ENCODE data around the gene TNXB.
"Not testable (repeated sequence)": the region's sequence is repeated elsewhere in the genome, so short reads cannot be mapped to it uniquely, and the experiment has no call there.

Gene TNXB

GRCh38 chr6:32003301-32003700 lies 105.8 kb downstream of the TNXB start:
- not testable (repeated sequence) for DNase-seq (ENCODE audit: low spot score)

DNA sequence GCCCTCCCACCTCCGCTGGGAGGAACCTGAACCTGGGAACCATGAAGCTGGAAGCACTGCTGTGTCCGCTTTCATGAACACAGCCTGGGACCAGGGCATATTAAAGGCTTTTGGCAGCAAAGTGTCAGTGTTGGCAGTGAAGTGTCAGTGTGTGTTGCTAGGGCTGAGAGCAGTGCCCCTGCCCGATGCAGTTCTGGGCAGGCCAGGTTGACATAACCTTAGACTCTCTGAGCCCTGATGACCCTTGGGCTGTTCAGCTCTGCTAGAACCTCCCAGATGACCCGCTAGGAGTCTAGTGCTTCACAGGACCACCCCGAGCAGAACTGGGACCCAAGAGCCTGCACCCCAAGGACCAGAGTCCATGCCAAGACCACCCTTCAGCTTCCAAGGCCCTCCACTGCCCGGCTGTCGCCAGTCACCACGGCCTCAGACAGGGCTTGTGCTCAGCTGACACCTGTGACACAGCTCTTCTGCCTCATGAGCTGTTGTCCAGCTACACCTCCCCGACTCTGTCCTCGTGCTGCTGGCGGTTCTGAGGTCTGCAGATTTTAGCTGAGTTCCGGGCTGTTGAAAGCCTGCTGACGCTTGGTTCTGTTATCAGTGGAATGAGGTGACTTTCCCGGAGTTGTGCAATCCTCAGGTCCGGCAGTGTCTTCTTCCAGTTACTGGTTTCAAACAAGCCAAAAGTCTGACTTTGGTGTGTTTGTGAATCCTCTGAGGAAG lies 106.4 kb downstream of the TNXB start:
- not testable (repeated sequence) for DNase-seq (ENCODE audit: low spot score)

DNA sequence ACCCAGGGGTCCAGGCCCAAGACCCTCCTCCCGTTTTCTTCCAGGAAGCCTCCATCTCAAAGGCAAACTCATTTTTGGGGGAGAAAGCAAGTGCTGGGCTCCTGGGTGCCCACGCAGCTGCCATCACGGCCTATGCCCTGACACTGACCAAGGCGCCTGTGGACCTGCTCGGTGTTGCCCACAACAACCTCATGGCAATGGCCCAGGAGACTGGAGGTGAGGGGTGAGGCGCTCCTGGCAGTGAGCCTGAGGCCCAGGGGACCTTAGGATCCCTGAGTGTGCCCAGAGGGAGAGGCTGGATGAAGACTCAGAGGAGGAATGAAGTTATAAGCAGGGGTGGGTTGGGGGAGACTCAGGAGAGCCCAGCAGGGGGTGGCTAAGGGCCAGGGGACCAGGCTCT lies 112.8 kb downstream of the TNXB start:
- not testable (repeated sequence) for DNase-seq (ENCODE audit: low spot score)

DNA sequence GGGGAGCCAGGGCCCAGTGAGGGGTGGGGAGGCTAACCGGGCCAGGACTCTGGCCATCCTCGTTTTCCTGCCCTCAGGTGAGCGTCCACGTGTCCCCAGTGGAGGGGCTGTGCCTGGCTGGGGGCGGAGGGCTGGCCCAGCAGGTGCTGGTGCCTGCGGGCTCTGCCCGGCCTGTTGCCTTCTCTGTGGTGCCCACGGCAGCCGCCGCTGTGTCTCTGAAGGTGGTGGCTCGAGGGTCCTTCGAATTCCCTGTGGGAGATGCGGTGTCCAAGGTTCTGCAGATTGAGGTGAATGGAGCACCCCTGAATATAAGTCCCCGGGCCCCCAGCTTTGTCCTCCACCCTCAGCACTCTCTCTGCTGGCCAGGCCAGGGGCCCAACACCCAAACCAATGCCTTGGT lies 114.7 kb downstream of the TNXB start:
- DNase-seq (ENCODE audit: low spot score), result not testable (repeated sequence)

Measured in AG08396 (cell line).